ENCODE results near the gene RBMS3.

RBMS3 gene

DNA sequence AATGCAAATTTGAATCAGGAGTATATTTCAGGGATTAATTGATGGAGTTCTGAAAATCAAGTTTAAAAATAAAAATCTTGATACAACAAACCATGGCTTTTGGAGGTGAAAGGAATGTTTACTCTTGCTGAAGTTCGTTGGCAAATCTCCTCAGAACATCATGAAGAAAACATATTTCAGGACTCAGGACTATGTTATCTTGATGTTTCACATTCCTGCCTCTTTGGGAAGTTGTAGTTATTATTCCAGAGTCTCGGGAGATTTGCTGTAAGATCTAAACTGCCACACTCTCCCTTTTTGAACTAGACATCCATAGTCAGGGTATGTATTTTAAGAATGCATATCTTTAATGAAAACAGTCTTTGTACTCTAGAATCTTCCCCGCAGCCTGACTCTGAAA lies 271.2 kb downstream of the RBMS3 start:
- H3K27me3 ChIP-seq (replicated peaks in 2 of 5; ENCODE audit: control insufficient read depth in 4 of 5, insufficient read depth in 5 of 5, low read length in 4 of 5), result no peaks in the 10 kb centered on the region
- no peak overlapping the region for H3K4me3 ChIP-seq (ENCODE audit: control insufficient read depth in 1 of 7, extremely low read depth in 1 of 7, insufficient read depth in 4 of 7, low read depth in 2 of 7, low read length in 6 of 7)
- WGBS (ENCODE audit: insufficient coverage), result no CpG with 5 or more reads among the region's 3 CpGs
- ChIA-PET CTCF (no interaction called here), POLR2A (no interaction called here)
- no peak for DNase-seq
- H3K27ac ChIP-seq (ENCODE audit: insufficient read depth in 1 of 2, low read depth in 1 of 2, low read length in 2 of 2, poor library complexity in 1 of 2, severe bottlenecking in 2 of 2), result no peak overlapping the region
- H3K36me3 ChIP-seq (ENCODE audit: control insufficient read depth in 4 of 4, insufficient read depth in 4 of 4, low read length in 3 of 4), result no peaks in the 10 kb centered on the region
- H3K9me3 ChIP-seq (ENCODE audit: control extremely low read depth in 1 of 5, control insufficient read depth in 4 of 5, insufficient read depth in 2 of 5, low read depth in 1 of 5, low read length in 4 of 5), result no peaks in the 10 kb centered on the region
- no peaks in the 10 kb centered on the region for H3K4me1 ChIP-seq (ENCODE audit: control extremely low read depth in 1 of 4, control insufficient read depth in 4 of 4, insufficient read depth in 4 of 4, low read length in 3 of 4)

DNA sequence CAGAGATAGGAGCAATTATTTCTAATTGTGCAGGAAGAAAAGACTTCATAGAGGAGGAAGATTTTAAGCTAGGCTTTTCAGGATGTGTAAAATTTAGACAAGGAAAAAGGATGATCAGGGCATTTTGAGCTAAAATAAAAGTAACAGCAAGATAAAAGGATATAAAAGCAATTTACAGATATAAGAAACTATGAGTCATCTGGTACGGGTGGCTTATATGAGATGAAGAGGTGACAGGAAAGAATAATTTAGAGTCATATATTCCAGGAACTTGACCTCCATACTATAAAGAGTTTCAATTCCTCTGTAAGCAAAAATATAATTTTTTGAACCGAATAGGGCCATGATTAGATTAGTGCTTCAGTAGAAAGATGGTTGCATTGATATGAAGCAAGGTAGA lies 273.7 kb downstream of the RBMS3 start:
- Histone ChIP-seq H3K9me3 (ENCODE audit: control extremely low read depth in 1 of 5, control insufficient read depth in 4 of 5, insufficient read depth in 2 of 5, low read depth in 1 of 5, low read length in 4 of 5) (no peaks in the 10 kb centered on the region), H3K4me3 (ENCODE audit: control insufficient read depth in 1 of 7, extremely low read depth in 1 of 7, insufficient read depth in 4 of 7, low read depth in 2 of 7, low read length in 6 of 7) (no peak overlapping the region), H3K4me1 (ENCODE audit: control extremely low read depth in 1 of 4, control insufficient read depth in 4 of 4, insufficient read depth in 4 of 4, low read length in 3 of 4) (no peaks in the 10 kb centered on the region), H3K27me3 (replicated peaks in 2 of 5; ENCODE audit: control insufficient read depth in 4 of 5, insufficient read depth in 5 of 5, low read length in 4 of 5) (no peaks in the 10 kb centered on the region), H3K36me3 (ENCODE audit: control insufficient read depth in 4 of 4, insufficient read depth in 4 of 4, low read length in 3 of 4) (no peaks in the 10 kb centered on the region), H3K27ac (ENCODE audit: insufficient read depth in 1 of 2, low read depth in 1 of 2, low read length in 2 of 2, poor library complexity in 1 of 2, severe bottlenecking in 2 of 2) (no peak overlapping the region)
- WGBS (ENCODE audit: insufficient coverage), result no CpG with 5 or more reads among the region's 2 CpGs
- POLR2A ChIA-PET, result no interaction called here
- CTCF ChIA-PET, result no interaction called here
- DNase-seq, result no peak

DNA sequence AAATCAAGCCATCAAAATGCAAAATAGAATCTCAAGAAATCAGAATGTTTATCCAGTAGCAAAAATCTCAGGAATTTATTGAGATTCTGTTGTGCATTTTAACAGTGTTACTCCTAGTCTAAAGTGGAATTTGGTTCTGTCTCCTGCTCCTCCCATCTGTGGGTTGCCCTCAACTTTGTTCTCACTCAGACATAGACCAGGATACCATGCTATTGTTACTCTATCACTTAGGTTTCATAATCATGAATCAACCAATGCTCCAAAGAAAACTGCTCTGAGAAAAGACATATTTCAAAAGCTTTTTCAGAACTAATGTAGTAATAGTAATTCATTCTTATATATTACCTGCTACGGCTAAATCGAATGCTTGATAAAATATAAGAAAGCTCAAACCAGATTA lies 274.7 kb downstream of the RBMS3 start:
- DNase-seq, result no peak
- Histone ChIP-seq H3K4me1 (ENCODE audit: control extremely low read depth in 1 of 4, control insufficient read depth in 4 of 4, insufficient read depth in 4 of 4, low read length in 3 of 4) (no peaks in the 10 kb centered on the region), H3K4me3 (ENCODE audit: control insufficient read depth in 1 of 7, extremely low read depth in 1 of 7, insufficient read depth in 4 of 7, low read depth in 2 of 7, low read length in 6 of 7) (no peak overlapping the region), H3K27me3 (replicated peaks in 2 of 5; ENCODE audit: control insufficient read depth in 4 of 5, insufficient read depth in 5 of 5, low read length in 4 of 5) (no peaks in the 10 kb centered on the region), H3K27ac (ENCODE audit: insufficient read depth in 1 of 2, low read depth in 1 of 2, low read length in 2 of 2, poor library complexity in 1 of 2, severe bottlenecking in 2 of 2) (no peak overlapping the region), H3K9me3 (ENCODE audit: control extremely low read depth in 1 of 5, control insufficient read depth in 4 of 5, insufficient read depth in 2 of 5, low read depth in 1 of 5, low read length in 4 of 5) (no peaks in the 10 kb centered on the region), H3K36me3 (ENCODE audit: control insufficient read depth in 4 of 4, insufficient read depth in 4 of 4, low read length in 3 of 4) (no peaks in the 10 kb centered on the region)
- CTCF ChIA-PET, result no interaction called here
- no CpG with 5 or more reads among the region's 2 CpGs for WGBS (ENCODE audit: insufficient coverage)
- POLR2A ChIA-PET, result no interaction called here

DNA sequence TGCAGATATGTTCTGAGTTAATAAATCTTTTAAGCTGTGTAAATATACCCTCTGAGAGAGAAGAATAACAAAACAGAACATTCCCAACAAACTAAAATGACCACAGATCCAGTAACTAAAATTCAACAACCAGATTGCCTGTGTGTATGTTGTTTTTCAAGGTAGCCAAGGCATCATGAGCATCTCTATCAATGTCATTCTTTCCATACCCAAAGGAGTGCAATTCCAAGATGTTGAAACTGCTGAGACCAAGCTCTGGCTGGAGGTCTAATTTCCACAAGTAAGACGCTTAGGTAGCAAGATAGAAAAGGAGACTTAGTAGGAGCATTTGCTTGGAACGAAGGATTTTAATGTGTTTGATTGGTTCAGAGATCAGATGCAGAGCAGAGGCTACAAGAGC lies 276.3 kb downstream of the RBMS3 start:
- no peak for DNase-seq
- Histone ChIP-seq H3K27ac (ENCODE audit: insufficient read depth in 1 of 2, low read depth in 1 of 2, low read length in 2 of 2, poor library complexity in 1 of 2, severe bottlenecking in 2 of 2) (no peak overlapping the region), H3K4me3 (ENCODE audit: control insufficient read depth in 1 of 7, extremely low read depth in 1 of 7, insufficient read depth in 4 of 7, low read depth in 2 of 7, low read length in 6 of 7) (no peak overlapping the region), H3K9me3 (ENCODE audit: control extremely low read depth in 1 of 5, control insufficient read depth in 4 of 5, insufficient read depth in 2 of 5, low read depth in 1 of 5, low read length in 4 of 5) (no peaks in the 10 kb centered on the region), H3K4me1 (ENCODE audit: control extremely low read depth in 1 of 4, control insufficient read depth in 4 of 4, insufficient read depth in 4 of 4, low read length in 3 of 4) (no peaks in the 10 kb centered on the region), H3K27me3 (replicated peaks in 2 of 5; ENCODE audit: control insufficient read depth in 4 of 5, insufficient read depth in 5 of 5, low read length in 4 of 5) (no peaks in the 10 kb centered on the region), H3K36me3 (ENCODE audit: control insufficient read depth in 4 of 4, insufficient read depth in 4 of 4, low read length in 3 of 4) (no peaks in the 10 kb centered on the region)
- ChIA-PET CTCF (no interaction called here), POLR2A (no interaction called here)
- WGBS (ENCODE audit: insufficient coverage), result 100% methylated on average over 1 of the region's 2 CpGs

GRCh38 chr3:29557825-29558224 lies 277.0 kb downstream of the RBMS3 start:
- Histone ChIP-seq H3K4me1 (ENCODE audit: control extremely low read depth in 1 of 4, control insufficient read depth in 4 of 4, insufficient read depth in 4 of 4, low read length in 3 of 4) (no peaks in the 10 kb centered on the region), H3K27me3 (replicated peaks in 2 of 5; ENCODE audit: control insufficient read depth in 4 of 5, insufficient read depth in 5 of 5, low read length in 4 of 5) (no peaks in the 10 kb centered on the region), H3K4me3 (ENCODE audit: control insufficient read depth in 1 of 7, extremely low read depth in 1 of 7, insufficient read depth in 4 of 7, low read depth in 2 of 7, low read length in 6 of 7) (no peak overlapping the region), H3K27ac (ENCODE audit: insufficient read depth in 1 of 2, low read depth in 1 of 2, low read length in 2 of 2, poor library complexity in 1 of 2, severe bottlenecking in 2 of 2) (no peak overlapping the region), H3K9me3 (ENCODE audit: control extremely low read depth in 1 of 5, control insufficient read depth in 4 of 5, insufficient read depth in 2 of 5, low read depth in 1 of 5, low read length in 4 of 5) (no peaks in the 10 kb centered on the region), H3K36me3 (ENCODE audit: control insufficient read depth in 4 of 4, insufficient read depth in 4 of 4, low read length in 3 of 4) (no peaks in the 10 kb centered on the region)
- ChIA-PET CTCF (no interaction called here), POLR2A (no interaction called here)
- WGBS (ENCODE audit: insufficient coverage), result no CpG with 5 or more reads among the region's 2 CpGs
- DNase-seq, result no peak

DNA sequence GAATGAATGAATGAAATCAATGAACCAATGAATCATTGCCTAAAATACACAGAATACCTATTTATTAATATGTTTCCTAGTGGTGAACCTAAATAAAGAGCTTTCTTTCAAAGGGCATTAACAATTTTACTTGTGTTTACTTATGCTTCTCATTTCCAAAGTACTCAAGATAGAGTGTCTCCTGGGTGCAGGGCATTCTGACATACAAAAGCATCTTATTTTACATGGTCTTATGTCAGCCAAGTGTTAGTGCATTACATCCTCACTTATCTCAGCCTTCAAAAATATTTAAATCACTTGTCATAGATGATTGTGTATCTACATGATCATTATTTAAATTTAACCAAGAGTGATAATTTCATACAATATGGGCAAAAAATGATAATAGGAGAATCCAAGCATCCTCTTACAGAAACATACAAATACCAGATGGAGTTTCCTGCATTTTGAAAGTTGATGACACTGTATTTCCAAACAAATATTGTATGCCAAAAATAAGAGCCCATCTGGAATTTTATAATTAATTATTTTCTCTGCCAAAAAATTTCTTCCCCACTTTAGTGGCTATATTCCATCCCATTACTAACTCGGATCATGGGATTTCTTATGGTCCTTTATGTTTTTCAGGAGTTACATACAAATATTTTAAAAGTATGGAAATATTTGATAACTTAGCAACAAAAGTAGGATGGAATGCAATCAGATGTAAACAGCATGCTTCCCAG lies 279.0 kb downstream of the RBMS3 start:
- DNase-seq, result no peak
- POLR2A ChIA-PET, result no interaction called here
- H3K4me1 ChIP-seq (ENCODE audit: control extremely low read depth in 1 of 4, control insufficient read depth in 4 of 4, insufficient read depth in 4 of 4, low read length in 3 of 4), result no peaks in the 10 kb centered on the region
- H3K4me3 ChIP-seq (ENCODE audit: control insufficient read depth in 1 of 7, extremely low read depth in 1 of 7, insufficient read depth in 4 of 7, low read depth in 2 of 7, low read length in 6 of 7), result no peak overlapping the region
- no CpG with 5 or more reads among the region's 1 CpG for WGBS (ENCODE audit: insufficient coverage)
- no peaks in the 10 kb centered on the region for H3K9me3 ChIP-seq (ENCODE audit: control extremely low read depth in 1 of 5, control insufficient read depth in 4 of 5, insufficient read depth in 2 of 5, low read depth in 1 of 5, low read length in 4 of 5)
- no peak overlapping the region for H3K27ac ChIP-seq (ENCODE audit: insufficient read depth in 1 of 2, low read depth in 1 of 2, low read length in 2 of 2, poor library complexity in 1 of 2, severe bottlenecking in 2 of 2)
- H3K36me3 ChIP-seq (ENCODE audit: control insufficient read depth in 4 of 4, insufficient read depth in 4 of 4, low read length in 3 of 4), result no peaks in the 10 kb centered on the region
- H3K27me3 ChIP-seq (replicated peaks in 2 of 5; ENCODE audit: control insufficient read depth in 4 of 5, insufficient read depth in 5 of 5, low read length in 4 of 5), result no peaks in the 10 kb centered on the region
- CTCF ChIA-PET, result no interaction called here

DNA sequence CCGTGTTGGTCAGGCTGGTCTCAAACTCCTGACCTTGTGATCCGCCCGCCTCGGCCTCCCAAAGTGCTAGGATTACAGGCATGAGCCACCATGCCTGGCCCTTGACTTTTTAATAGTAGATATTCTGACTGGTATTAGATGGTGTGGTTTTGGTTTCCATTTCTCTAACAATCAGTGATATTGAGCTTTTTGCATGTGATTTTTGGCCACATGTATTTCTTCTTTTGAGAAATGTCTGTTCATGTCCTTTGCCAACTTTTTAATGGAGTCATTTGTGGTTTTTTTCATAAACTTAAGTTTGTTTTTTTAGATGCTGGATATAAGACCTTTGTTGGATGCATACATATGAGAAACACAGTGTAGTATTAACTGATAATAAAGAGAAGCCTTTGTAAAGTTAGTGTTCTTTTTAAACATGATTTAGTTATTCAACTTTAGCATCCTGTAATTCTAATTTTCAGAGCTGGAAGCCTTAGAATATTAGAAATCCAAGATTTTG lies 280.8 kb downstream of the RBMS3 start:
- ChIA-PET CTCF (no interaction called here), POLR2A (no interaction called here)
- no peaks in the 10 kb centered on the region for H3K9me3 ChIP-seq (ENCODE audit: control extremely low read depth in 1 of 5, control insufficient read depth in 4 of 5, insufficient read depth in 2 of 5, low read depth in 1 of 5, low read length in 4 of 5)
- DNase-seq, result no peak
- H3K4me3 ChIP-seq (ENCODE audit: control insufficient read depth in 1 of 7, extremely low read depth in 1 of 7, insufficient read depth in 4 of 7, low read depth in 2 of 7, low read length in 6 of 7), result no peak overlapping the region
- H3K4me1 ChIP-seq (ENCODE audit: control extremely low read depth in 1 of 4, control insufficient read depth in 4 of 4, insufficient read depth in 4 of 4, low read length in 3 of 4), result no peaks in the 10 kb centered on the region
- no peak overlapping the region for H3K27ac ChIP-seq (ENCODE audit: insufficient read depth in 1 of 2, low read depth in 1 of 2, low read length in 2 of 2, poor library complexity in 1 of 2, severe bottlenecking in 2 of 2)
- H3K27me3 ChIP-seq (replicated peaks in 2 of 5; ENCODE audit: control insufficient read depth in 4 of 5, insufficient read depth in 5 of 5, low read length in 4 of 5), result no peaks in the 10 kb centered on the region
- no peaks in the 10 kb centered on the region for H3K36me3 ChIP-seq (ENCODE audit: control insufficient read depth in 4 of 4, insufficient read depth in 4 of 4, low read length in 3 of 4)
- WGBS (ENCODE audit: insufficient coverage), result no CpG with 5 or more reads among the region's 4 CpGs
